Retina (tissue), 1 donor: ENCODE results near the gene NCDN.
"Not testable (repeated sequence)": the region's sequence is repeated elsewhere in the genome, so short reads cannot be mapped to it uniquely, and the experiment has no call there.

Source experiments
- DNase-seq: peaks from one replicate; pipeline ENCODE4 v3.0.0-alpha.2; 2016

Gene NCDN

GRCh38 chr1:35572296-35572695 is 14.7 kb downstream of the NCDN start:
- DNase-seq, result no peak

GRCh38 chr1:35573198-35574124 is 15.9 kb downstream of the NCDN start, which contains the start of gene TFAP2E:
TFAP2E (plus strand) TSS chr1:35573314; CDS start chr1:35573578, 264 bp downstream.
- DNase-seq, result peak; percentile 81

- peak; percentile 49 for DNase-seq
Measured at GRCh38 chr1:35574125-35574654, 16.6 kb downstream of the NCDN start.

- peak; percentile 46 for DNase-seq
Measured at GRCh38 chr1:35574655-35575415, 17.2 kb downstream of the NCDN start.

- DNase-seq, result peak; percentile 36
Measured at GRCh38 chr1:35575416-35575958, 17.9 kb downstream of the NCDN start.

- DNase-seq, result peak; percentile 22
Measured at GRCh38 chr1:35576061-35576765, 18.6 kb downstream of the NCDN start.

GRCh38 chr1:35576766-35577070 is 19.1 kb downstream of the NCDN start:
- DNase-seq, result peak; percentile 18

GRCh38 chr1:35577071-35577998 is 19.7 kb downstream of the NCDN start:
- DNase-seq, result peak; percentile 63

GRCh38 chr1:35580949-35581388 is 23.4 kb downstream of the NCDN start:
- DNase-seq, result no peak

- not testable (repeated sequence) for DNase-seq
Measured at GRCh38 chr1:35581621-35582020, 24.0 kb downstream of the NCDN start.

- DNase-seq, result no peak
Measured at GRCh38 chr1:35585281-35585680, 27.7 kb downstream of the NCDN start.

GRCh38 chr1:35585805-35586204 is 28.2 kb downstream of the NCDN start:
- DNase-seq, result not testable (repeated sequence)

GRCh38 chr1:35586808-35587207 is 29.2 kb downstream of the NCDN start:
- DNase-seq, result no peak

- no peak for DNase-seq
Measured at GRCh38 chr1:35587736-35588135, 30.1 kb downstream of the NCDN start.

- DNase-seq, result no peak
Measured at GRCh38 chr1:35588197-35588910, 30.8 kb downstream of the NCDN start.

GRCh38 chr1:35589516-35590427 is 32.2 kb downstream of the NCDN start:
- DNase-seq, result no peak

- DNase-seq, result no peak
Measured at GRCh38 chr1:35590476-35591040, 33.0 kb downstream of the NCDN start.

- DNase-seq, result no peak
Measured at GRCh38 chr1:35591211-35591610, 33.6 kb downstream of the NCDN start.
